DND-41 (cell line): Measurements from ENCODE around the gene FAM13A.

Experiments used
- ATAC-seq: fragments of 200-7000 bp; cut with Tn5 transposase; 3 replicates; pipeline ENCODE4 v1.9.1; 2021; ENCODE audit warnings: low read depth; ENCODE audit not compliant: insufficient read depth
- DNase-seq: peaks from one replicate; pipeline ENCODE4 v3.0.0-alpha.2; 2020
- H2AFZ ChIP-seq: 2 replicates; pipeline ENCODE4 v1.6.0; 2012; ENCODE audit warnings: low read depth, low read length
- H3K27ac ChIP-seq: 2 replicates; pipeline ENCODE4 v1.5.1; 2012; ENCODE audit warnings: low read length, inconsistent platforms
- H3K27me3 ChIP-seq: fragments of 200-600 bp; sonication (generic); 2 replicates; pipeline ENCODE4 v1.6.0; 2012; ENCODE audit warnings: low read length, mild to moderate bottlenecking, inconsistent platforms; ENCODE audit not compliant: insufficient read depth, poor library complexity
- H3K36me3 ChIP-seq: 2 replicates; pipeline ENCODE4 v1.5.1; 2012; ENCODE audit warnings: low read length, inconsistent platforms; ENCODE audit not compliant: insufficient read depth
- H3K4me1 ChIP-seq: 2 replicates; pipeline ENCODE4 v1.5.1; 2012; ENCODE audit warnings: mild to moderate bottlenecking, low read length; ENCODE audit not compliant: insufficient read depth
- H3K4me2 ChIP-seq: 2 replicates; pipeline ENCODE4 v1.6.0; 2012; ENCODE audit warnings: mild to moderate bottlenecking, moderate library complexity, low read length, inconsistent platforms; ENCODE audit not compliant: insufficient read depth
- H3K4me3 ChIP-seq, 2 experiments: fragments of 200-600 bp in 1 of 2; shearing (Covaris generic) in 1 of 2; 2 replicates each; pipeline ENCODE4 v1.5.1; 2012 to 2016; ENCODE audit warnings: inconsistent platforms in 2 of 2, low read length in 2 of 2, mild to moderate bottlenecking in 2 of 2, low read depth in 1 of 2, moderate library complexity in 1 of 2
- H3K79me2 ChIP-seq: 2 replicates; pipeline ENCODE4 v1.6.0; 2012; ENCODE audit warnings: low read length, inconsistent platforms; ENCODE audit not compliant: insufficient read depth
- H3K9ac ChIP-seq: 2 replicates; pipeline ENCODE4 v1.6.0; 2012; ENCODE audit warnings: low read depth, mild to moderate bottlenecking, inconsistent platforms, low read length, moderate library complexity
- H3K9me3 ChIP-seq: 2 replicates; pipeline ENCODE4 v1.5.1; 2012; ENCODE audit warnings: low read length, moderate library complexity, mild to moderate bottlenecking, inconsistent platforms; ENCODE audit not compliant: insufficient read depth, severe bottlenecking
- H4K20me1 ChIP-seq: 2 replicates; pipeline ENCODE4 v1.6.0; 2012; ENCODE audit warnings: low read length; ENCODE audit not compliant: insufficient read depth
- EZH2 ChIP-seq: IDR thresholded peaks from 3 replicates; pipeline ENCODE4 v1.6.1; 2012; ENCODE audit warnings: borderline replicate concordance, low read depth, mild to moderate bottlenecking, moderate library complexity, low read length, inconsistent platforms; ENCODE audit not compliant: severe bottlenecking
- TF ChIP-seq, protein P1 (sequence below): IDR thresholded peaks from 2 replicates; pipeline ENCODE4 v1.5.1; 2012; ENCODE audit warnings: borderline replicate concordance, low read length, moderate library complexity, mild to moderate bottlenecking; ENCODE audit not compliant: poor library complexity, severe bottlenecking; ENCODE audit errors: extremely low read depth

The FAM13A gene

DNA sequence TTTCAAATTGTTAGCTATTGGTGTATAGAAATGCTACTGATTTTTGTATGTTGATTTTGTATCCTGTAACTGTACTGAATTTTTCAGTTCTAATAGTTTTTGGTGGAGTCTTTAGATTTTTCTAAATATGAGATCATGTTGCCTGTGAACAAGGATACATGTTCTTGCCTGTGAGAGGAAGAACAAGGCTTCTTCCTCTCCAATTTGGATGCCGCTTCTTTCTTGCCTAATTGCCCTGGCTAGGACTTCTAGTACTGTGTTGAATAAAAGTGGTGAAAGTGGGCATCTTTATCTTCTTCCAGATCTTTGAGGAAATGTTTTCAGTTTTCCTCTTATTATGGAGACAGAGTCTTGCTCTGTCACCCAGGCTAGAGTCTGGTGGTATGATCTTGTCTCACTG lies 343.2 kb downstream of the FAM13A start:
- Histone ChIP-seq H3K79me2 (no peaks in the 10 kb centered on the region), H3K9ac (no peak overlapping the region), H3K36me3 (peaks cover 32% of the 10 kb centered on the region), H3K27ac (no peak overlapping the region), H3K4me2 (no peak overlapping the region), H3K4me3 (no peak overlapping the region), H3K4me1 (no peaks in the 10 kb centered on the region), H3K27me3 (no peaks in the 10 kb centered on the region), H3K9me3 (peaks cover 14% of the 10 kb centered on the region), H2AFZ (no peak overlapping the region), H4K20me1 (no peaks in the 10 kb centered on the region)
- ATAC-seq (no peak), DNase-seq (no peak)
- TF ChIP-seq, protein P1, sequence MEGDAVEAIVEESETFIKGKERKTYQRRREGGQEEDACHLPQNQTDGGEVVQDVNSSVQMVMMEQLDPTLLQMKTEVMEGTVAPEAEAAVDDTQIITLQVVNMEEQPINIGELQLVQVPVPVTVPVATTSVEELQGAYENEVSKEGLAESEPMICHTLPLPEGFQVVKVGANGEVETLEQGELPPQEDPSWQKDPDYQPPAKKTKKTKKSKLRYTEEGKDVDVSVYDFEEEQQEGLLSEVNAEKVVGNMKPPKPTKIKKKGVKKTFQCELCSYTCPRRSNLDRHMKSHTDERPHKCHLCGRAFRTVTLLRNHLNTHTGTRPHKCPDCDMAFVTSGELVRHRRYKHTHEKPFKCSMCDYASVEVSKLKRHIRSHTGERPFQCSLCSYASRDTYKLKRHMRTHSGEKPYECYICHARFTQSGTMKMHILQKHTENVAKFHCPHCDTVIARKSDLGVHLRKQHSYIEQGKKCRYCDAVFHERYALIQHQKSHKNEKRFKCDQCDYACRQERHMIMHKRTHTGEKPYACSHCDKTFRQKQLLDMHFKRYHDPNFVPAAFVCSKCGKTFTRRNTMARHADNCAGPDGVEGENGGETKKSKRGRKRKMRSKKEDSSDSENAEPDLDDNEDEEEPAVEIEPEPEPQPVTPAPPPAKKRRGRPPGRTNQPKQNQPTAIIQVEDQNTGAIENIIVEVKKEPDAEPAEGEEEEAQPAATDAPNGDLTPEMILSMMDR = no peak
- no peak for TF ChIP-seq EZH2

DNA sequence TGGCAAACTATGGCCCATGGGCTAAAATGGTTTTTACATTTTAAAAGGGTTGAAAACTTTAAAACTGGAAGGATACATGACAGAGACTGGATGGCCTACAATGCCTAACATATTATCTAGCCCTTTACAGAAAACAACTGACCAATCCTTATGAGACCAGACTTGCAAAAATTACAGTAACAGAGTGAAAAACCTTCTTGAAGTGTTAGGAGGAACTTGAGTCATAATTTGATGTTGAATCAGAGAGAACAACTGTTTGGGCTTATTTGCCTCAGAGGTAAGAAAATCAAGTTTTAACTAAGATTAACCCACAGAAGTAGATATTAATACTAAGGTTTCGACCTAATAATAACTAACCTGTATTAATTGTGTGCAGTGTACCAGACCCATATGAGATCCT lies 347.0 kb downstream of the FAM13A start:
- Histone ChIP-seq H3K9ac (no peak overlapping the region), H3K27ac (no peak overlapping the region), H3K4me3 (no peak overlapping the region), H3K9me3 (no peaks in the 10 kb centered on the region), H4K20me1 (no peaks in the 10 kb centered on the region), H3K4me2 (no peak overlapping the region), H3K79me2 (no peaks in the 10 kb centered on the region), H3K36me3 (peaks cover 28% of the 10 kb centered on the region), H3K4me1 (no peaks in the 10 kb centered on the region), H3K27me3 (no peaks in the 10 kb centered on the region), H2AFZ (no peak overlapping the region)
- ATAC-seq (no peak), DNase-seq (no peak)
- TF ChIP-seq EZH2 = no peak
- TF ChIP-seq, protein P1 = no peak

DNA sequence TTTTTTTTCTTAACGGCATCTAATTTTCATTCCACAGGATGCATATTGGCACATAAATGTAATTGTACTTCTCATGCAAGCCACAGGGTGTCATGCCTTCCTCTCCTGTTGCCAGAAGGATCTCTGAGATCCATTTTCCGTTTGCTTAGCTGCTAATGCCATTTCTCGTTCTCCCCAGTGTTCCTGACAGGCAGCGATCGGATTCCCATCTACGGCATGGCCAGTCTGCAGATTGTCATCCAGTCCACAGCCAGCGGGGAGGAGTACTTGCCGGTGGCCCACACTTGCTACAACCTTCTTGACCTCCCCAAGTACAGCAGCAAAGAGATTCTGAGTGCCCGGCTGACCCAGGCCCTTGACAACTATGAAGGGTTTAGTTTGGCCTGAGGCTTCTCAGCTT lies 350.4 kb downstream of the FAM13A start:
- no peak overlapping the region for H3K27ac ChIP-seq
- H2AFZ ChIP-seq = no peak overlapping the region
- peaks cover 40% of the 10 kb centered on the region for H3K36me3 ChIP-seq
- H3K4me2 ChIP-seq = no peak overlapping the region
- no peaks in the 10 kb centered on the region for H3K4me1 ChIP-seq
- DNase-seq = no peak
- H3K79me2 ChIP-seq = no peaks in the 10 kb centered on the region
- no peak for TF ChIP-seq EZH2
- TF ChIP-seq, protein P1 = no peak
- no peak overlapping the region for H3K9ac ChIP-seq
- no peaks in the 10 kb centered on the region for H3K9me3 ChIP-seq
- ATAC-seq = no peak
- H3K27me3 ChIP-seq = no peaks in the 10 kb centered on the region
- H3K4me3 ChIP-seq = no peak overlapping the region
- H4K20me1 ChIP-seq = no peaks in the 10 kb centered on the region
